Stomach (tissue), 9 donors: ENCODE results near the gene FHOD1. TPM values are rescaled to one million over a fixed set of nuclear protein-coding genes. Genes with fewer than 3 reads are reported as not detected.

ENCODE experiments used
- DNase-seq, 2 donors: peaks; one replicate each; pipeline versions ENCODE4 v3.0.0 to v3.0.0-alpha.2; 2013 to 2019
- H3K27ac ChIP-seq, 5 donors: fragments of 200-600 bp in 4 of 5; sonication (generic) in 4 of 5; one replicate each; pipeline ENCODE4 v1.5.1; 2013 to 2019; ENCODE audit warnings: mild to moderate bottlenecking in 1 of 5, moderate library complexity in 1 of 5
- H3K27me3 ChIP-seq, 3 donors: fragments of 200-600 bp; sonication (generic); one replicate each; pipeline ENCODE4 v1.5.1; 2017 to 2019; ENCODE audit warnings: mixed run types in 1 of 3
- H3K36me3 ChIP-seq, 4 donors: fragments of 200-600 bp; sonication (generic); 1 replicate in 3 of 4; 2 replicates in 1 of 4; pipeline ENCODE4 v1.5.1; 2016 to 2019
- H3K4me1 ChIP-seq, 4 donors: fragments of 200-600 bp; sonication (generic); one replicate each; pipeline ENCODE4 v1.5.1; 2016 to 2019
- H3K4me3 ChIP-seq, 4 donors: fragments of 200-600 bp; sonication (generic) in 3 of 4; one replicate each; pipeline ENCODE4 v1.5.1; 2016 to 2019; ENCODE audit warnings: mild to moderate bottlenecking in 1 of 4
- H3K9me3 ChIP-seq, 4 donors: fragments of 200-600 bp; sonication (generic); one replicate each; pipeline ENCODE4 v1.5.1; 2016 to 2019
- EP300 ChIP-seq: sonication (generic); formaldehyde crosslinking; IDR thresholded peaks from one replicate; pipeline ENCODE4 v1.6.1; 2017; ENCODE audit warnings: antibody characterized with exemption
- POLR2A ChIP-seq, 4 donors: fragments of 450-650 bp; IDR thresholded peaks; one replicate each; pipeline ENCODE4 v1.6.1; 2016; ENCODE audit warnings: antibody characterized with exemption in 4 of 4, control low read depth in 2 of 4, mild to moderate bottlenecking in 1 of 4, moderate library complexity in 1 of 4
- POLR2AphosphoS5 ChIP-seq, 3 donors: sonication (generic); formaldehyde crosslinking; IDR thresholded peaks; one replicate each; pipeline ENCODE4 v1.6.1; 2016; ENCODE audit warnings: antibody characterized with exemption in 3 of 3
- WGBS, 5 donors: extraction: QIAGEN DNeasy Blood & Tissue Kit in 3 of 5; methylation state at CpG; one replicate each; pipeline versions ENCODE4 v1.1.5 to v1.1.7; 2013 to 2018; 5-methylcytosine and 5-hydroxymethylcytosine counted together
- intact Hi-C: fragments of 100-400 bp; cut with DNase I; formaldehyde crosslinking; loops from one replicate; pipeline ENCODE4 v1.15.1; 2023; ENCODE audit warnings: low total_unique reads
- polyA plus RNA-seq, 3 donors: library from polyadenylated mRNA; stranded (reverse); fragments of 200-250 nt; gene quantifications; one replicate each; pipeline ENCODE4 v1.2.3, GENCODE V29; 2013
- total RNA-seq, 5 donors: library from RNA; depleted of rRNA; stranded (reverse); fragments of >200 nt; gene quantifications; one replicate each; pipeline versions ENCODE4 v1.1.0 to v1.2.3, GENCODE V29; 2014 to 2016
- TF ChIP-seq, protein P1 (sequence below), 7 experiments: fragments of 450-650 bp in 4 of 7; fragments of 200-600 bp in 3 of 7; sonication (generic) in 3 of 7; IDR thresholded peaks; one replicate each; pipeline ENCODE4 v1.5.1; 2016 to 2019; ENCODE audit warnings: antibody characterized with exemption in 7 of 7, control low read depth in 2 of 7, mild to moderate bottlenecking in 1 of 7
- donor health status: healthy with polysubstance abuse.
- donor health status: Bipolar disorder and iron deficiency.
- donor health status: healthy.

The FHOD1 gene
- total and polyA plus RNA-seq, 8 donors: 6.1 to 101 (median 17.5) TPM

DNA sequence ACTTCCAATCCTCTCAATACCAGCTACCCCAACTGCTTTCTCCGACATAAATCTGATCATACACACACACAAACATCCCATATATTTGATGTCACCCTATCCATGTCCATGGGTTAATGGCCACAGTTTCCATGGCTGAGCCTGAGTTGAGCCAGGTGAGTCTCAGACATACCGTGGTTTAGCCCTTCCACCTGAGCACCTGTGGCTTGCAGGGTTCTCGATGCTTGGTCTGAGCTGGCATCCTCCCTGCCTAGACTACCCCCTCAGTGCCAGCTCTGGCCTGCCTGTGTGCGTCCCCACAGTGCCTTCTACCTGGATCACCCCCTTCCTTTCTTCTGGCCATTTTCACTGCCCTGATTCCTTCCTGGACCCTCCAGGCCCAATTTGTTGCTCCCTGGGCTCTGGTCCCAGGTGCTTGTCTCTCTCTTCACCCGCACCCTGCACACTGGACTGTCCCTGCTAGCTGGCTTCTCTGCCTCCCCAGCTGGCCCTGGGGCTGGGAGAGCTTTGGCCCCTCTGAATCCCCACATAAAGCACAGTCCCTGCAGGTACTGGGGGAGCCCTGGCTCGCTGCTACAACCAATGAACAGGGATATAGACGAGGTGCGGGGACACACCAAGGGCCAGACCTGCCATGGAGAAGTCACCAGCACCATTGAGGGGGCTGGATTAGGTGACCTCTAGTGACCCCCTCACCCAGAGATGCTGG lies 41.0 kb downstream of the FHOD1 start:
- H3K36me3 ChIP-seq: peaks cover 28 to 53% (median 36%) of the 10 kb centered on the region in 4 donors
- no peak overlapping the region for H3K27ac ChIP-seq
- H3K27me3 ChIP-seq: no peaks in the 10 kb centered on the region
- peaks cover 0 to 4% (median 0%) of the 10 kb centered on the region in 4 donors for H3K4me1 ChIP-seq
- TF ChIP-seq POLR2AphosphoS5 (IDR thresholded peaks at IDR 0.05): no peak
- TF ChIP-seq EP300: no peak
- TF ChIP-seq, protein P1, sequence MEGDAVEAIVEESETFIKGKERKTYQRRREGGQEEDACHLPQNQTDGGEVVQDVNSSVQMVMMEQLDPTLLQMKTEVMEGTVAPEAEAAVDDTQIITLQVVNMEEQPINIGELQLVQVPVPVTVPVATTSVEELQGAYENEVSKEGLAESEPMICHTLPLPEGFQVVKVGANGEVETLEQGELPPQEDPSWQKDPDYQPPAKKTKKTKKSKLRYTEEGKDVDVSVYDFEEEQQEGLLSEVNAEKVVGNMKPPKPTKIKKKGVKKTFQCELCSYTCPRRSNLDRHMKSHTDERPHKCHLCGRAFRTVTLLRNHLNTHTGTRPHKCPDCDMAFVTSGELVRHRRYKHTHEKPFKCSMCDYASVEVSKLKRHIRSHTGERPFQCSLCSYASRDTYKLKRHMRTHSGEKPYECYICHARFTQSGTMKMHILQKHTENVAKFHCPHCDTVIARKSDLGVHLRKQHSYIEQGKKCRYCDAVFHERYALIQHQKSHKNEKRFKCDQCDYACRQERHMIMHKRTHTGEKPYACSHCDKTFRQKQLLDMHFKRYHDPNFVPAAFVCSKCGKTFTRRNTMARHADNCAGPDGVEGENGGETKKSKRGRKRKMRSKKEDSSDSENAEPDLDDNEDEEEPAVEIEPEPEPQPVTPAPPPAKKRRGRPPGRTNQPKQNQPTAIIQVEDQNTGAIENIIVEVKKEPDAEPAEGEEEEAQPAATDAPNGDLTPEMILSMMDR (IDR thresholded peaks at IDR 0.05): no peak
- TF ChIP-seq POLR2A (IDR thresholded peaks at IDR 0.05): no peak
- H3K9me3 ChIP-seq: no peaks in the 10 kb centered on the region
- 86 to 95% (median 92%) methylated on average over 7 to 8 of the region's 8 CpGs for WGBS, 5 donors
- no peak for DNase-seq
- intact Hi-C loops: no loop called here
- no peak overlapping the region for H3K4me3 ChIP-seq

GRCh38 chr16:67204076-67204475 lies 43.2 kb downstream of the FHOD1 start:
- H3K4me3 ChIP-seq: no peak overlapping the region
- no peak for DNase-seq
- H3K4me1 ChIP-seq: peaks cover 7 to 19% (median 15%) of the 10 kb centered on the region in 4 donors
- TF ChIP-seq EP300 (no peak), POLR2A (IDR thresholded peaks at IDR 0.05) (no peak), POLR2AphosphoS5 (IDR thresholded peaks at IDR 0.05) (no peak)
- TF ChIP-seq, protein P1 (IDR thresholded peaks at IDR 0.05): no peak
- peaks cover 29 to 67% (median 45%) of the 10 kb centered on the region in 4 donors for H3K36me3 ChIP-seq
- 78 to 100% (median 82%) methylated on average over 2 to 4 of the region's 4 CpGs for WGBS, 5 donors
- H3K27ac ChIP-seq: no peak overlapping the region
- intact Hi-C loops: no loop called here
- H3K9me3 ChIP-seq: no peaks in the 10 kb centered on the region
- H3K27me3 ChIP-seq: no peaks in the 10 kb centered on the region

DNA sequence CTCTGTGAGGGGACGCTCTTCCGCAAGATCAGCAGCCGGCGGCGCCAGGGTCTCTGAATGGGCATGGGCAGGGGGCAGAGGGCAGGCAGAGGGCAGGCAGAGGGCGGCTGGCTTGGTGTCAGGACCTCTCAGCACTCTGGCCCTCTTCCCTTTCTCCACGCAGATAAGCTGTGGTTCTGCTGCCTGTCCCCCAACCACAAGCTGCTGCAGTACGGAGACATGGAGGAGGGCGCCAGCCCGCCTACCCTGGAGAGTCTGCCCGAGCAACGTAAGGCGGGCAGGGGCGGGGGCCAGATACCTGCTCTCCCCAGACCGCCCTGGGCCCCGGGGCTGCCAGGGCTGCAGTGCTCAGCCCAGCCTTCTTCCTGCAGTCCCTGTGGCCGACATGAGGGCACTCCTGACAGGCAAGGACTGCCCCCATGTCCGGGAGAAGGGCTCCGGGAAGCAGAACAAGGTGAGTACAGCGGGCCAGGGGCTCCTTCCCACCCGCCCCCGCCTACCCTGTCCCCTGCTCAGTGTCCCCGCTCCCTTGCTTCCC lies 44.3 kb downstream of the FHOD1 start:
- Histone ChIP-seq H3K36me3 (peaks cover 31 to 77% (median 51%) of the 10 kb centered on the region in 4 donors), H3K27me3 (no peaks in the 10 kb centered on the region), H3K4me3 (no peak overlapping the region), H3K9me3 (no peaks in the 10 kb centered on the region), H3K27ac (no peak overlapping the region), H3K4me1 (peaks cover 12 to 30% (median 26%) of the 10 kb centered on the region in 4 donors)
- DNase-seq: no peak
- intact Hi-C loops: no loop called here
- 91 to 93% (median 92%) methylated on average over 3 to 23 of the region's 23 CpGs for WGBS, 5 donors
- TF ChIP-seq EP300: no peak

DNA sequence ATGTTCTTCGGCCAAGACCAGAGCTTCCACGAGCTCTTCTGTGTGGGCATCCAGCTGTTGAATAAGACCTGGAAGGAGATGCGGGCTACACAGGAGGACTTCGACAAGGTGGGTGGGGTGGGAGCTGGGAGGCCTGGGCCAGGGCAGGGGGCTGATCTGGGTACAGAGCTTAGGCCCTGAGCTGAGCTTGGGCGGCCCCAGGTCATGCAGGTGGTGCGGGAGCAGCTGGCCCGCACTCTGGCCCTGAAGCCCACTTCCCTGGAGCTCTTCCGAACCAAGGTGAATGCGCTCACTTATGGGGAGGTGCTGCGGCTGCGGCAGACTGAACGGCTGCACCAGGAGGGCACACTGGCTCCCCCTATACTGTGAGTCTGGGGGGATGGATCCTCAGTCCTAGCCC lies 44.9 kb downstream of the FHOD1 start:
- intact Hi-C loops: no loop called here
- TF ChIP-seq POLR2A (IDR thresholded peaks at IDR 0.05) (no peak), POLR2AphosphoS5 (IDR thresholded peaks at IDR 0.05) (no peak), EP300 (no peak)
- TF ChIP-seq, protein P1 (IDR thresholded peaks at IDR 0.05): no peak
- Histone ChIP-seq H3K4me1 (peaks cover 15 to 33% (median 32%) of the 10 kb centered on the region in 4 donors), H3K4me3 (no peak overlapping the region), H3K36me3 (peaks cover 37 to 83% (median 57%) of the 10 kb centered on the region in 4 donors), H3K27ac (no peak overlapping the region), H3K9me3 (no peaks in the 10 kb centered on the region), H3K27me3 (no peaks in the 10 kb centered on the region)
- 95 to 96% (median 95%) methylated on average over 8 to 12 of the region's 12 CpGs for WGBS, 5 donors
- no peak for DNase-seq
